ENCODE results near the gene NIM1K. TPM values are rescaled to one million over a fixed set of nuclear protein-coding genes. Genes with fewer than 3 reads are reported as not detected.

NIM1K gene
- total RNA-seq, 1 experiment from 2014 or later = 0.07 TPM

GRCh38 chr5:43313035-43313853, 121.2 kb downstream of the NIM1K start, which contains the start of gene HMGCS1 (continued):
- no peak for TF ChIP-seq ATF6 (CRISPR knock-in tag; IDR thresholded peaks at IDR 0.05)

- peaks cover 16% of the 10 kb centered on the region for H3K9me3 Mint-ChIP-seq
- ChIA-PET POLR2A (interaction anchor here (1.1 to 2.1 kb wide), 4 partner anchors 14 to 201 kb away, joined by 3 to 15 read pairs (median 6); partner anchors contain the start of genes C5orf34, TMEM267 and ZNF131), CTCF (interaction anchor here (0.6 to 3.0 kb wide), 11 partner anchors 11 to 1504 kb away, joined by 3 to 31 read pairs (median 5); partner anchors contain the start of genes C5orf34, TMEM267 and ZNF131)
- peak overlapping the region; percentile 94 for H3K4me3 Mint-ChIP-seq
- peak overlapping the region; percentile 99 for H3K27ac Mint-ChIP-seq
- no peak for ATAC-seq
- H3K27me3 Mint-ChIP-seq (ENCODE audit: low read depth) = peaks cover 3% of the 10 kb centered on the region; the same call in 1 of the 2 replicates
- peaks cover 45% of the 10 kb centered on the region for H3K4me1 Mint-ChIP-seq
- TF ChIP-seq E2F1 (CRISPR knock-in tag; IDR thresholded peaks at IDR 0.05) (no peak), SP1 (CRISPR knock-in tag; conservative IDR thresholded peaks at IDR 0.05) (no peak), ZNF532 (CRISPR knock-in tag; IDR thresholded peaks at IDR 0.05; ENCODE audit: borderline replicate concordance) (no peak), ATF2 (CRISPR knock-in tag; IDR thresholded peaks at IDR 0.05; ENCODE audit: borderline replicate concordance, low read depth) (no peak), ZMAT4 (CRISPR knock-in tag; IDR thresholded peaks at IDR 0.05) (no peak), USF1 (CRISPR knock-in tag; IDR thresholded peaks at IDR 0.05) (no peak), HMGA2 (CRISPR knock-in tag; IDR thresholded peaks at IDR 0.05) (no peak), ZNF263 (CRISPR knock-in tag; IDR thresholded peaks at IDR 0.05; ENCODE audit: low read depth) (no peak), CREB1 (CRISPR knock-in tag; IDR thresholded peaks at IDR 0.05) (no peak), ZNF423 (CRISPR knock-in tag; IDR thresholded peaks at IDR 0.05) (no peak)
- H3K36me3 Mint-ChIP-seq = peaks cover 10% of the 10 kb centered on the region
- no peak for DNase-seq (ENCODE audit: low spot score)
Measured at GRCh38 chr5:43313854-43314457, 121.9 kb downstream of the NIM1K start.
